H9 (cell line): ENCODE measurements around the gene GIT1. TPM values are rescaled to one million over a fixed set of nuclear protein-coding genes. Genes with fewer than 3 reads are reported as not detected.

ENCODE experiments used
- DNase-seq: peaks from one replicate; pipeline ENCODE4 v3.0.0-alpha.2; 2017
- H2AFZ ChIP-seq: one replicate; pipeline ENCODE4 v1.6.1; 2013; ENCODE audit warnings: mild to moderate bottlenecking, low read length, control low read depth, moderate library complexity
- H2AK5ac ChIP-seq: 2 replicates; pipeline ENCODE4 v1.6.1; 2013; ENCODE audit warnings: low read length, control low read depth, mixed read lengths; ENCODE audit not compliant: insufficient read length
- H2BK120ac ChIP-seq: one replicate; pipeline ENCODE4 v1.6.1; 2013; ENCODE audit warnings: low read depth, mild to moderate bottlenecking, low read length, control low read depth, inconsistent platforms; ENCODE audit not compliant: poor library complexity, severe bottlenecking
- H2BK12ac ChIP-seq: 2 replicates; pipeline ENCODE4 v1.6.1; 2013; ENCODE audit warnings: low read length, control low read depth, mixed read lengths, low read depth; ENCODE audit not compliant: insufficient read length
- H2BK15ac ChIP-seq: 2 replicates; pipeline ENCODE4 v1.6.1; 2013; ENCODE audit warnings: low read depth, low read length, control low read depth
- H2BK20ac ChIP-seq: one replicate; pipeline ENCODE4 v1.6.1; 2013; ENCODE audit warnings: low read depth, mild to moderate bottlenecking, low read length, control low read depth, inconsistent platforms; ENCODE audit not compliant: poor library complexity, severe bottlenecking
- H2BK5ac ChIP-seq: 2 replicates; pipeline ENCODE4 v1.6.1; 2013; ENCODE audit warnings: low read length, control low read depth, mixed read lengths; ENCODE audit not compliant: insufficient read length
- H3K14ac ChIP-seq: 2 replicates; pipeline ENCODE4 v1.6.1; 2013; ENCODE audit warnings: low read length, control low read depth; ENCODE audit not compliant: insufficient read depth
- H3K18ac ChIP-seq: 2 replicates; pipeline ENCODE4 v1.6.1; 2013; ENCODE audit warnings: low read depth, mild to moderate bottlenecking, mixed read lengths, low read length, control low read depth; ENCODE audit not compliant: insufficient read length
- H3K23ac ChIP-seq: 2 replicates; pipeline ENCODE4 v1.6.1; 2013; ENCODE audit warnings: low read length, control low read depth, mixed read lengths, low read depth; ENCODE audit not compliant: insufficient read length
- H3K23me2 ChIP-seq: 2 replicates; pipeline ENCODE4 v1.6.1; 2013; ENCODE audit warnings: low read depth, mild to moderate bottlenecking, mixed read lengths, low read length, control low read depth; ENCODE audit not compliant: insufficient read length, poor library complexity, severe bottlenecking
- H3K27ac ChIP-seq: 2 replicates; pipeline ENCODE4 v1.5.1; 2013; ENCODE audit warnings: low read length, control low read depth, mixed read lengths, low read depth; ENCODE audit not compliant: insufficient read length
- H3K27me3 ChIP-seq: 2 replicates; pipeline ENCODE4 v1.6.1; 2013; ENCODE audit warnings: low read length, control low read depth, inconsistent platforms; ENCODE audit not compliant: insufficient read depth
- H3K4ac ChIP-seq: 2 replicates; pipeline ENCODE4 v1.6.1; 2013; ENCODE audit warnings: low read depth, mild to moderate bottlenecking, control low read depth, inconsistent platforms, low read length, moderate library complexity
- H3K4me1 ChIP-seq: 2 replicates; pipeline ENCODE4 v1.6.1; 2013; ENCODE audit warnings: low read length, control low read depth, inconsistent platforms; ENCODE audit not compliant: insufficient read depth
- H3K4me2 ChIP-seq: 2 replicates; pipeline ENCODE4 v1.6.1; 2013; ENCODE audit warnings: low read length, control low read depth, mixed read lengths; ENCODE audit not compliant: insufficient read length, insufficient read depth
- H3K56ac ChIP-seq: 2 replicates; pipeline ENCODE4 v1.6.1; 2013; ENCODE audit warnings: low read depth, mild to moderate bottlenecking, mixed read lengths, low read length, control low read depth; ENCODE audit not compliant: insufficient read length
- H3K79me1 ChIP-seq: 2 replicates; pipeline ENCODE4 v1.6.1; 2013; ENCODE audit warnings: low read depth, mild to moderate bottlenecking, moderate library complexity, low read length, control low read depth, inconsistent platforms; ENCODE audit not compliant: insufficient read depth, poor library complexity, severe bottlenecking
- H3K79me2 ChIP-seq: 2 replicates; pipeline ENCODE4 v1.6.1; 2013; ENCODE audit warnings: low read length, control low read depth, inconsistent platforms; ENCODE audit not compliant: insufficient read depth
- H3K9ac ChIP-seq: 2 replicates; pipeline ENCODE4 v1.6.1; 2013; ENCODE audit warnings: low read length, control low read depth, mixed read lengths; ENCODE audit not compliant: insufficient read length; ENCODE audit errors: extremely low read depth
- H3K9me3 ChIP-seq: one replicate; pipeline ENCODE4 v1.6.1; 2013; ENCODE audit warnings: low read depth, low read length, inconsistent platforms; ENCODE audit not compliant: control insufficient read depth
- H3T11ph ChIP-seq: one replicate; pipeline ENCODE4 v1.6.1; 2013; ENCODE audit warnings: mild to moderate bottlenecking, low read length, control low read depth, inconsistent platforms
- H4K20me1 ChIP-seq: one replicate; pipeline ENCODE4 v1.6.1; 2013; ENCODE audit not compliant: control insufficient read depth, insufficient read length, insufficient read depth
- H4K5ac ChIP-seq: 2 replicates; pipeline ENCODE4 v1.6.1; 2013; ENCODE audit warnings: low read depth, mild to moderate bottlenecking, mixed read lengths, low read length, control low read depth; ENCODE audit not compliant: insufficient read length
- H4K8ac ChIP-seq: replicated peaks from 2 replicates; pipeline ENCODE4 v1.6.1; 2013; ENCODE audit warnings: low read length, control low read depth, mixed read lengths, low read depth; ENCODE audit not compliant: insufficient read length
- H4K91ac ChIP-seq: 2 replicates; pipeline ENCODE4 v1.6.1; 2013; ENCODE audit warnings: low read depth, mild to moderate bottlenecking, moderate library complexity, mixed read lengths, low read length, control low read depth; ENCODE audit not compliant: insufficient read length
- H3K27ac Mint-ChIP-seq, 3 experiments: 2 replicates in 2 of 3; 3 replicates in 1 of 3; pipeline ENCODE4 v1.8.0; 2020 to 2021; ENCODE audit warnings: mixed read lengths in 3 of 3, mild to moderate bottlenecking in 1 of 3, moderate library complexity in 1 of 3
- H3K27me3 Mint-ChIP-seq: 2 replicates; pipeline ENCODE4 v1.8.0; 2021; ENCODE audit warnings: low read depth, mild to moderate bottlenecking, moderate library complexity, mixed read lengths
- H3K36me3 Mint-ChIP-seq, 3 experiments: 2 replicates in 2 of 3; 3 replicates in 1 of 3; pipeline ENCODE4 v1.8.0; 2020 to 2021; ENCODE audit warnings: low read depth in 3 of 3, mixed read lengths in 3 of 3; ENCODE audit not compliant: insufficient read depth in 1 of 3
- H3K4me1 Mint-ChIP-seq, 2 experiments: 2 replicates each; pipeline ENCODE4 v1.8.0; 2020; ENCODE audit warnings: mixed read lengths in 2 of 2
- H3K4me3 Mint-ChIP-seq, 2 experiments: 2 replicates in 1 of 2; 3 replicates in 1 of 2; pipeline ENCODE4 v1.8.0; 2020 to 2021; ENCODE audit warnings: mild to moderate bottlenecking in 2 of 2, mixed read lengths in 2 of 2, moderate library complexity in 1 of 2
- H3K9me3 Mint-ChIP-seq, 2 experiments: 2 replicates in 1 of 2; 3 replicates in 1 of 2; pipeline ENCODE4 v1.8.0; 2020; ENCODE audit warnings: mild to moderate bottlenecking in 2 of 2, mixed read lengths in 2 of 2, moderate library complexity in 1 of 2
- WGBS: extraction: QIAGEN DNeasy Blood & Tissue Kit; methylation state at CpG from one replicate; pipeline ENCODE4 v1.1.7; 2013; ENCODE audit warnings: missing lambda C conversion rate, low lambda C conversion rate, mixed read lengths; ENCODE audit not compliant: insufficient read length; ENCODE audit errors: extremely low coverage; 5-methylcytosine and 5-hydroxymethylcytosine counted together
- total RNA-seq: library from RNA; stranded (reverse); gene quantifications from 2 replicates; pipeline ENCODE4 v1.2.1, GENCODE V29; 2021
- TF ChIP-seq, protein P1 (sequence below): fragments of 200-600 bp; sonication (generic); conservative IDR thresholded peaks from 3 replicates; pipeline ENCODE4 v1.8.0; 2021; ENCODE audit warnings: antibody characterized with exemption, mild to moderate bottlenecking

GIT1 gene
- total RNA-seq, 1 experiment from 2014 or later, result 47.4 TPM

DNA sequence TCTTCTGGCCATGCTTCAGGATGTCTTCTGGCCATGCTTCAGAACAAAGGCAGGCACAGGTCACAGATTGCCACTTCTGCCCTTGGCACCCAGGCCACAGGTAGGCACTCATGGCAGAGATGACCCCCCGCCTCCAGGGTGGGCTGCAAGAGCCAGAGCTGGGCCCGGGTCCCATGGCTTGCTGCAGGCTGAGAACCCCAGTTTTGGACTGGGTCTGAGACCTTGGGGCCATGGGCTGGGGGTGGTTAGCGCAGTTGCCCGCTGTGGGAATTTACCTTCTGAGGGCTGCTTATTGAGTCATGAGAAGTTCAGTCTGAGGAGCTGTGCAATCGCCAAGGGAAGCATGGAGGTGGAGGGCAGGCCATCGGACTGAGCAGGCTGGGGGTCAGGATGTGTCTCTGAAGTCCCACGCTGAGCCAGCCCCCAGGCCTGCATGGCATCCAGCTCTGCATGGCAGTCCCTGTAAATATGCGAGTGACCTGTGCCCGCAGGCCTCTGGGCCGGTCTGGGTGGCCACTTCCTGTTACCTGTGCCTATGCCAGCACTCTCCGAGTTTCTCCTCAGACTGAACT, 5.2 kb upstream of the GIT1 start:
- peaks cover 0 to 4% (median 0%) of the 10 kb centered on the region in 3 experiments; a peak in 1 of 7 replicates for H3K36me3 Mint-ChIP-seq
- Histone ChIP-seq H3K56ac (no peak overlapping the region), H4K20me1 (no peaks in the 10 kb centered on the region), H3K23ac (no peak overlapping the region), H3K27me3 (no peaks in the 10 kb centered on the region), H3K4me1 (peaks cover 4% of the 10 kb centered on the region; the same call in 1 of the 2 replicates), H2BK120ac (no peak overlapping the region), H3K9ac (no peak overlapping the region), H2BK5ac (no peak overlapping the region), H4K91ac (no peak overlapping the region), H3T11ph (no peak overlapping the region), H3K23me2 (peaks cover 33% of the 10 kb centered on the region), H3K4ac (no peak overlapping the region), H2BK20ac (no peak overlapping the region), H3K27ac (no peak overlapping the region), H3K14ac (no peak overlapping the region), H3K9me3 (no peaks in the 10 kb centered on the region), H4K8ac (no peak overlapping the region), H3K4me2 (peak overlapping the region; percentile 63), H3K79me1 (no peaks in the 10 kb centered on the region), H3K18ac (no peak overlapping the region), H2BK12ac (no peak overlapping the region), H2AK5ac (no peak overlapping the region), H4K5ac (no peak overlapping the region), H2AFZ (no peak overlapping the region), H3K79me2 (no peaks in the 10 kb centered on the region; the same call in 1 of the 2 replicates), H2BK15ac (no peak overlapping the region)
- peaks cover 5% of the 10 kb centered on the region for H3K27me3 Mint-ChIP-seq
- no peak overlapping the region for H3K27ac Mint-ChIP-seq
- peaks cover 0 to 3% of the 10 kb centered on the region in 2 experiments; a peak in 1 of 5 replicates for H3K9me3 Mint-ChIP-seq
- WGBS, result no CpG with 5 or more reads among the region's 11 CpGs
- no peak for DNase-seq
- TF ChIP-seq, protein P1, sequence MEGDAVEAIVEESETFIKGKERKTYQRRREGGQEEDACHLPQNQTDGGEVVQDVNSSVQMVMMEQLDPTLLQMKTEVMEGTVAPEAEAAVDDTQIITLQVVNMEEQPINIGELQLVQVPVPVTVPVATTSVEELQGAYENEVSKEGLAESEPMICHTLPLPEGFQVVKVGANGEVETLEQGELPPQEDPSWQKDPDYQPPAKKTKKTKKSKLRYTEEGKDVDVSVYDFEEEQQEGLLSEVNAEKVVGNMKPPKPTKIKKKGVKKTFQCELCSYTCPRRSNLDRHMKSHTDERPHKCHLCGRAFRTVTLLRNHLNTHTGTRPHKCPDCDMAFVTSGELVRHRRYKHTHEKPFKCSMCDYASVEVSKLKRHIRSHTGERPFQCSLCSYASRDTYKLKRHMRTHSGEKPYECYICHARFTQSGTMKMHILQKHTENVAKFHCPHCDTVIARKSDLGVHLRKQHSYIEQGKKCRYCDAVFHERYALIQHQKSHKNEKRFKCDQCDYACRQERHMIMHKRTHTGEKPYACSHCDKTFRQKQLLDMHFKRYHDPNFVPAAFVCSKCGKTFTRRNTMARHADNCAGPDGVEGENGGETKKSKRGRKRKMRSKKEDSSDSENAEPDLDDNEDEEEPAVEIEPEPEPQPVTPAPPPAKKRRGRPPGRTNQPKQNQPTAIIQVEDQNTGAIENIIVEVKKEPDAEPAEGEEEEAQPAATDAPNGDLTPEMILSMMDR, result no peak
- peak overlapping the region; percentile 78 to 88 for H3K4me3 Mint-ChIP-seq
- peaks cover 48 to 74% of the 10 kb centered on the region in 2 experiments for H3K4me1 Mint-ChIP-seq
